Lower leg skin (tissue), 4 donors: ENCODE data around the gene TSTD2. TPM values are rescaled to one million over a fixed set of nuclear protein-coding genes. Genes with fewer than 3 reads are reported as not detected.

ENCODE experiments used
- DNase-seq, 2 donors: peaks; one replicate each; pipeline ENCODE4 v3.0.0-alpha.2; 2019; ENCODE audit warnings: low spot score in 2 of 2
- H3K4me3 ChIP-seq: fragments of 200-600 bp; sonication (generic); 2 replicates; pipeline ENCODE4 v1.5.1; 2017; ENCODE audit warnings: mild to moderate bottlenecking, low read depth; ENCODE audit not compliant: poor library complexity, severe bottlenecking
- CTCF ChIP-seq, 3 donors: fragments of 450-650 bp; IDR thresholded peaks; one replicate each; pipeline ENCODE4 v1.5.1; 2016; ENCODE audit warnings: antibody characterized with exemption in 3 of 3, mild to moderate bottlenecking in 3 of 3, moderate library complexity in 2 of 3
- POLR2A ChIP-seq, 2 donors: fragments of 450-650 bp; IDR thresholded peaks; one replicate each; pipeline ENCODE4 v1.6.1; 2016 to 2017; ENCODE audit warnings: antibody characterized with exemption in 2 of 2, mild to moderate bottlenecking in 1 of 2, moderate library complexity in 1 of 2
- WGBS, 2 donors: methylation state at CpG; one replicate each; pipeline ENCODE4 v1.1.5; 2018; 5-methylcytosine and 5-hydroxymethylcytosine counted together
- intact Hi-C: fragments of 100-400 bp; cut with DNase I; formaldehyde crosslinking; loops from one replicate; pipeline ENCODE4 v1.15.0; 2023; ENCODE audit warnings: low total_unique reads
- total RNA-seq, 4 donors: library from RNA; depleted of rRNA; stranded (reverse); fragments of >200 nt; gene quantifications; one replicate each; pipeline ENCODE4 v1.1.0, GENCODE V29; 2016

The TSTD2 gene
- total RNA-seq, 4 donors from 2014 or later = 10.1 to 15.4 (median 13.2) TPM

GRCh38 chr9:97659771-97660170, 26.6 kb upstream of the TSTD2 start:
- DNase-seq = no peak
- TF ChIP-seq CTCF (IDR thresholded peaks at IDR 0.05) = no peak
- 91 to 92% methylated on average over 2 to 3 of the region's 3 CpGs for WGBS, 2 donors
- intact Hi-C loops = no loop called here
- no peak overlapping the region for H3K4me3 ChIP-seq

GRCh38 chr9:97658707-97659106, 25.5 kb upstream of the TSTD2 start:
- intact Hi-C loops = no loop called here
- WGBS, 2 donors = 85 to 90% methylated on average over 1 of the region's 1 CpG
- no peak overlapping the region for H3K4me3 ChIP-seq
- DNase-seq = no peak
- TF ChIP-seq POLR2A (IDR thresholded peaks at IDR 0.05) (no peak), CTCF (IDR thresholded peaks at IDR 0.05) (no peak)

- no peak overlapping the region for H3K4me3 ChIP-seq
- WGBS, 2 donors = 78 to 86% methylated on average over 3 of the region's 3 CpGs
- intact Hi-C loops = no loop called here
- TF ChIP-seq CTCF (IDR thresholded peaks at IDR 0.05) = no peak
- no peak for TF ChIP-seq POLR2A (IDR thresholded peaks at IDR 0.05)
- no peak for DNase-seq
Measured at GRCh38 chr9:97651646-97652045, 18.5 kb upstream of the TSTD2 start.

- WGBS, 2 donors = 93 to 95% methylated on average over 5 of the region's 5 CpGs
- no peak overlapping the region for H3K4me3 ChIP-seq
- intact Hi-C loops = no loop called here
- TF ChIP-seq POLR2A (IDR thresholded peaks at IDR 0.05) = no peak
- no peak for TF ChIP-seq CTCF (IDR thresholded peaks at IDR 0.05)
- no peak for DNase-seq
Measured at GRCh38 chr9:97647996-97648395, 14.8 kb upstream of the TSTD2 start.

GRCh38 chr9:97645720-97646119, 12.6 kb upstream of the TSTD2 start:
- intact Hi-C loops = no loop called here
- no peak for DNase-seq
- no peak overlapping the region for H3K4me3 ChIP-seq
- TF ChIP-seq POLR2A (IDR thresholded peaks at IDR 0.05) (no peak), CTCF (IDR thresholded peaks at IDR 0.05) (no peak)

- H3K4me3 ChIP-seq = no peak overlapping the region
- DNase-seq = no peak
- intact Hi-C loops = no loop called here
- no peak for TF ChIP-seq CTCF (IDR thresholded peaks at IDR 0.05)
- no peak for TF ChIP-seq POLR2A (IDR thresholded peaks at IDR 0.05)
- 96 to 98% methylated on average over 2 of the region's 2 CpGs for WGBS, 2 donors
Measured at GRCh38 chr9:97640325-97640724, 7.2 kb upstream of the TSTD2 start.
